T47D (cell line): ENCODE data around the gene SLC24A4.

Source experiments
- DNase-seq, 2 experiments: peaks; one replicate each; pipeline versions ENCODE4 v3.0.0 to v3.0.0-alpha.2; 2011 to 2012; ENCODE audit warnings: low read depth in 1 of 2, low spot score in 1 of 2
- JUND ChIP-seq: IDR thresholded peaks from 2 replicates; pipeline ENCODE4 v1.6.1; 2012; ENCODE audit warnings: low read depth
- in situ Hi-C: cut with HindIII; loops from 2 replicates; pipeline ENCODE4 v1.10.0; 2016; ENCODE audit warnings: low sequenced_read_pairs, low pct_unique_long_range_greater_than_20kb

Gene SLC24A4

GRCh38 chr14:92439537-92440344 lies 116.8 kb downstream of the SLC24A4 start:
- TF ChIP-seq JUND, result no peak
- in situ Hi-C loops, result no loop called here
- no peak for DNase-seq

GRCh38 chr14:92440345-92441003 lies 117.5 kb downstream of the SLC24A4 start:
- in situ Hi-C loops, result no loop called here
- TF ChIP-seq JUND, result no peak
- no peak for DNase-seq

DNA sequence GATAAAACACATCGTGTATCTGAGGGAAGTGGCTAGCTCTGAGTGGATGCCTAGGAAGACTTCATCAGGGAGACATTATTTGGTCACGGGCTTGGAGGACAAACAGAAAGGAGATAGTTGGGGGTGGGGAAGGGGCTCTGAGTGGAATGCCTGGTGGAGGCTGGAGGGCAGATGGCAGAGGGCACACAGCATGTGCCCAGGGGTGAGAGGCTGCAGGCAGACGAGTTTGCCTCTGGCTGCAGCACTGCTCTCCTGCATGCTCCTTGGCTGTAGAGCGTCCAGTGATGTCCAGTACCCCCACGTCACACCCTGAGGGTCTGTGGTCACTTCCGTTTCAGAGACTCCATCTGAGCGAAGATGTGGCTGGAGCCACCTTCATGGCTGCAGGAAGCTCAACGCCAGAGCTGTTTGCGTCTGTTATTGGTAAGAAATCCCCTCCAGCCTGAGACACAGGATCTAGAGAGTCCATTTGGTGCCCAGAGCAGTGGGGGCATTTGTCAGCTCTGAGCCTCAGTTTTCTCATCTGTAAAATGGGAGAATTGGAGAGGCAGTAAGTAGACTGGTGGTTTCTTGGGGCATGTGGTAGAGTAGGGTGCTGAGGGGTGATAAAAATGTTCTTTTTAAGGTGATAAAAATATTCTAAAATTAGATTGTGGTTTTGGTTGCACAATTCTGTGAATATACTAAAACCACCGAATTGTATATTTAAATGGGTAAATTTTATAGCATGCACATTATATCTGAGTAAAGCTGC lies 119.0 kb downstream of the SLC24A4 start:
- in situ Hi-C loops, result no loop called here
- no peak for TF ChIP-seq JUND
- no peak for DNase-seq

DNA sequence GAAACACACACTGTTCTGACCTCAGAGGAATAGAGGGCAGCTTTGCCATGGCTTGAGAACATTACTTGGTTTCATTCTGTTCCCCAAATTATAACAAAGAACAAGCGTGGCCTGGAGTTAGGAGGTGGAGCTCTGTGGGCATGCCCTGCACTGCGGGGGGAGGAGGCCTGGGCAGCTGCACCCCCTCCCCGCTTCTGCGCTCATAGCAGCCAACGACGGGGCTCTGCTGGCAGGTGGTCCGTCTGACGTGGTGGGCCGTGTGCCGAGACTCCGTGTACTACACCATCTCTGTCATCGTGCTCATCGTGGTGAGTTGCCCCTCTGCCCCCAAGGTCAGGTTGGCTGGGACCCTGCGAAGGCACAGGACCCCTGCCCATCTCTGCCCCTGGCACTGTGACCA lies 120.2 kb downstream of the SLC24A4 start:
- in situ Hi-C loops, result no loop called here
- no peak for DNase-seq
- TF ChIP-seq JUND, result no peak

DNA sequence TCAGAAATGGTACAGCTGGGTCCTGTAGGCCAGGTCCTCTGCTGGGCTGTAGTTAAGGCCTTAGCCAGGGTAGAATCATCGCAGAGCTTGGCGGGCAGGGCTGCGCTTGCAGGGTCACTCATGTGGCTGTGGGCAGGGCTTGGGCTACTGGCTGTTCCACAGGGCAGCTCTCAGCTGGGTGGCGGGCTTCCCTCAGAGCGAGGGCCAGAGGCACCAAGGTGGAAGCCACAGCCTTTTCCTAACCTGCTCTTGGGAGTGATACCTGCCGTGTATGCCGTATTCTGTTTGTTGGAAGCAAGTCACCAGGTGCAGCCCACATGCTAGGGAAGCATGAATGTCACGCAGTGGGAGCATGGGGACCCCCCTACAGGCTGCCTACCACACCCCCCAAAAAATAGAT lies 120.8 kb downstream of the SLC24A4 start:
- no peak for TF ChIP-seq JUND
- in situ Hi-C loops, result no loop called here
- DNase-seq, result no peak

DNA sequence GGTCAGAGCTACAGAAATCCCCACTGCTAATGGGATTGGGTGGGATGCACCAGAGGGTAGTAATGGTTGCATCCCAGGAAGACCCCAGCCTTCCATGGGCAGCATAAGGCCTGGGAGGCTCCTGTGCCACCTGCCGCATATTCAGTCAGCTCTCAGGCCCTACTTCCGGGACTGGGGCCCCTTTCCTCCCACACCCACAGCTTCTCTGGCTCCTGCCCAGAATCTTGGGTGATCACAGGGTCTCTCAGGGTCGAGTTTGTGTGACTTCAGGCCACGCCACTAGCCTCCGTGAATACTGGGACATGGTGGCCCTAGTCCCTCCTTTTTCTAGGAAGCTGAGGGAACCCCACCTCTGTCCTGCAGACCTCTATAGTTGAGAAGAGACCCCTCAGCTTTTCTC lies 123.8 kb downstream of the SLC24A4 start:
- no peak for DNase-seq
- in situ Hi-C loops, result no loop called here
- no peak for TF ChIP-seq JUND

GRCh38 chr14:92447416-92448197 lies 124.6 kb downstream of the SLC24A4 start:
- TF ChIP-seq JUND, result no peak
- in situ Hi-C loops, result no loop called here

GRCh38 chr14:92448786-92449185 lies 125.8 kb downstream of the SLC24A4 start:
- no peak for TF ChIP-seq JUND
- no peak for DNase-seq
- in situ Hi-C loops, result no loop called here

More at GRCh38 chr14:92447416-92448197, 124.6 kb downstream of the SLC24A4 start:
- no peak for DNase-seq

DNA sequence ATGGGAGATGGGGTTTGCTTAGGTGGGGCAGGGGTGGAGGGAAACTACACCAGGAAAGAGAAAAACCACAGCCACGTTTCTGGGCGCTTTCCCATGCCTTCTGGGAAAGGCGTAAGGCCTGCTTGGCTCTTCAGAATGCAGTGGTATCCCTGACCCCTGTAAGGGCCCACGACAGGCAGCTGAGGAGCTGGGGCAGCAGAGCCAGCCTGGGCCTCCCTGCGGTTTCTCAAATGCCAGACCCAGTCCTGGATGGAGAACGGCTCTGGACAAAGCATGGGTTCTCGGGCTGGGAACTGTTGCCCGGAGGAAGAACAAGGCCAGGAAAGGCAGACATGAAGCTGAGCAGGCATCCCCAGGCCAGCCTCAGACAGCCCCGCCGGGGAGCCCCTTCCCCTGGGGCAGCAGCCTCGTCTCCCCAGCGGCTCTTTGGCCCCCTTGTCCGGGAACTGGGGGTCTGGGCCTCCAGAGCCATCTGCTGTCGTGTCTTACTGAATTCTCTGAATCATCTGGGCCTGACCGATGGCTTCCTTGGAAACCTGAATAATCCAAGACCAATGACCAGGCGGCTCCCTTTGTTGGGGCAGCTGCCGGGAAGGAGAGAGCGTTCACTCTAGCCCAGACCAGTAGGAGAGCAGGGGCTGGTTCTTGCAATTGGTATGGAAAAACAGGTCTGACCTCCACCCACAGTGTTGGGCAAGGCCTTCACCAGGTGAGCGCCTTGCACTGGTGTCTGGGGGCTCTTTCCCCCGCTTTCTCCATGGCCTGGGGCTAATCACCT lies 126.6 kb downstream of the SLC24A4 start:
- in situ Hi-C loops, result no loop called here
- no peak for DNase-seq
- no peak for TF ChIP-seq JUND

- no peak for TF ChIP-seq JUND
- in situ Hi-C loops, result no loop called here
- no peak for DNase-seq
Measured at GRCh38 chr14:92450351-92451070, 127.5 kb downstream of the SLC24A4 start.

DNA sequence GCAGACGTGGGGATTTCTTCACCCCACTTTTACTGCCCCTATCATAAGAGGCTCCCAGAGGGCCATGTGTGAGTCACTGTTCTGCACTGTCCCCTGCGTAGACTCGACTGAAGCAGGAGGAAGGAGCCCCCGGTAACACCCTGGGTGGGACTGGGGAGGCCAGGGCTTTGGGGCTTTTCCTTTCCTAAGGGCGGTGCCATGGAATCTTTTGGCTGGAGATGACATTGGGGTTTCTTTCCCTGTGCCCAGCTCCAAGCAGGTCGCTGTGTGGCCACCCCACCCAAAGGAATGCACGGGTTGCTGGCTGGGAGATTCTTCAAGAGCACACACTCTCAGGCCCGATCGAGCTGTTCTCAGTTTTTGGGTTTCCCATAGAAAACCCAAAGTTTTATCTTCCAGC lies 128.3 kb downstream of the SLC24A4 start:
- in situ Hi-C loops, result no loop called here
- no peak for DNase-seq
- TF ChIP-seq JUND, result no peak

DNA sequence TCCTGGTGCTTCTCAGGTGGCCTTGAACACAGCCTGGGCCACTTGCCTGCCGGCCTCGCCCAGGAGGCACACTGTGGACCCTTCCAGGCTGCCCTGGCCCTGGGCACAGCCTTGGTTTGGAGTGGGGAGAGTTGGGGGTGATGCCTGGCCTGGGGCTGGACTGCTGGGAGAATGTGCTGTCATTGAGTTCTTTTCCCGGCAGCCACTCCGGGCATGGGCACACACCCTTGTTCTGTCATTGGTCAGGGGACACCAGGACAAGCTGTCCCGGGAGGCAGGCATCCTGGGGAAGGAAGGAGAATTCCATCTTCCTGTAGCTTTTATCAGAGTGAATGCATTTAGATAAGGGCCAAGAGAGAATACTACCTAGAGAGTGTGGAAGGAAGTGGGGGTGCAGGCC lies 128.8 kb downstream of the SLC24A4 start:
- in situ Hi-C loops, result no loop called here
- no peak for TF ChIP-seq JUND
- DNase-seq, result no peak
